RCC 7860 (cell line): ENCODE data around the gene L3MBTL4.
"Not testable (repeated sequence)": the region's sequence is repeated elsewhere in the genome, so short reads cannot be mapped to it uniquely, and the experiment has no call there.

Experiments
- DNase-seq: peaks from one replicate; pipeline ENCODE4 v3.0.0-alpha.2; 2015; ENCODE audit warnings: low spot score
- FAIRE-seq: peaks from 2 replicates; lab custom pipeline; 2012; peaks lifted over from hg19 to GRCh38; lab: Jason Lieb, UNC

L3MBTL4 gene

GRCh38 chr18:6414723-6415417 is at the start of gene L3MBTL4:
TSS of gene L3MBTL4 (minus strand) at chr18:6414911. CDS start at chr18:6311625, 103,286 bp downstream.
- no peak for FAIRE-seq
- DNase-seq: peak; percentile 12

DNA sequence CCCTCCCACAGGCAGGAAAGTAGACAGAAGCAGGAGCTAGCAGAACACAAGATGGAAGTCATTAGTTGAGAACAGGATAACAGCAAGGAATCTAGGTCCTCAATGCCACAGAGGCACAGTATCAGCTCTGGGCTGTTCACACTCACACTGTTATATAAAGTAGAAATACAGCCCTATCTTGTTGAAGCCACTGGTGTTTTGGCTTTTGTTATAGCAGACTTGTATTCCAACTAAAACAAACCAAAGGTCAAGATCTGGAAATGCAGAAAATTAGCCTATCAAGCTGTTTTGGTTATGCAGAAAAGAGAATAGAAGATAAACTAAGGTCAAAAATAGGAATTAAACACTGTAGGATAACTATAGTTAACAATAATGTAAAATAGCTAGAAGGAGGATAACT is 37.5 kb upstream of the L3MBTL4 start:
- no peak for DNase-seq
- no peak for FAIRE-seq

DNA sequence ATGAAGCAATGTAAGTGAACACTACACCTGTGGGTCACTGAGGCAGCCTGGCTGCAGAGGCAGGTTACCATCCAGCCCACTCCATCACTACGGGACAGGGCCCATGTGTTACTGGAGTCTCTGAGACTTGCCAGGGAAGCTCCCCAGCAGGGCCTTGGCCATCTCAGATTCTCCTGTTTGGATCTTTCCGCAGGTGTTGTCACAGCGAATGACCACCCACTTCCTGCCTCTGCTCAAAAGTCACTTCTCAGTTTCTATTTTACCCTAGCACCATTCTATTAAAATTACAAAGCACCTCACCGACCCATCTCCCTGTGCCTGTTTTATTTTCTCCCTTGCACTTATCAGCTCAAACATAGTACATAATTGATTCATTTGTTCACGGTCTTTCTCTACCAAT is 34.5 kb upstream of the L3MBTL4 start:
- DNase-seq: no peak
- no peak for FAIRE-seq

DNA sequence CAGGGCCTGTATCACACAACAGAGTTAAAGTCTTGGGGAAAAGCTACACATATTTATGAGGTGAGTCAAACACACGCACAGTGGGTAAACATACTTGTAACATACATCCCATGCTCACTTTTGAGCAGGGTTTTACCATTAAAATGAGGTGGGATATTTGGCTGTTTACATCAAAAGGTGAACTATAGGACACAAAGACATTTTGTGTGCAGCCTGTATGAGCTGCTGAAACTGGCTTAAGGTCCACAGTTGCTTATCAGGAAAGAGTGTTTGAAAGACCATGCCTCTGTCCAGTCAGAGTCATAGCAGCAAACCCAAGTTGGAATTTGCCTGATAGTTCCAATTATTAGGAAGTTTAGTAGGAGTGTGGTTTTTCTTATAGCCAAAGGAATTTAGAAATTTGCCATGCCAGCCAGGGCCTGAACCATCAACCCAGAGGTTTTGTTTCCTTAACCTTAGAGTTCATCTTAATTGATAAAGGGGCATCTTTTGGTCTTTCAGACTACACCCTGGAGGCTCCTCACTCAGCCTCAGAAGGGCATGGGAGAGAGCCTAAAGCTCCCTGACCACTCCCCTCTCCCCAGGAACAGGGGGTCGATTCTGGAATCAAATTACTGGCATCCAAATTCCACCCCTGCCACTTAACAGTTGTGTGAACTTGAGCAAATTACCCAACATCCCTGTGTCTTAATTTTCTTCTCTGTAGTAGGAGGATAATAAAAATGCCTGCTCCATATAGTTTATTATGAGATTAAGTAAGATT is 29.9 kb upstream of the L3MBTL4 start:
- DNase-seq (no peak), FAIRE-seq (no peak)

DNA sequence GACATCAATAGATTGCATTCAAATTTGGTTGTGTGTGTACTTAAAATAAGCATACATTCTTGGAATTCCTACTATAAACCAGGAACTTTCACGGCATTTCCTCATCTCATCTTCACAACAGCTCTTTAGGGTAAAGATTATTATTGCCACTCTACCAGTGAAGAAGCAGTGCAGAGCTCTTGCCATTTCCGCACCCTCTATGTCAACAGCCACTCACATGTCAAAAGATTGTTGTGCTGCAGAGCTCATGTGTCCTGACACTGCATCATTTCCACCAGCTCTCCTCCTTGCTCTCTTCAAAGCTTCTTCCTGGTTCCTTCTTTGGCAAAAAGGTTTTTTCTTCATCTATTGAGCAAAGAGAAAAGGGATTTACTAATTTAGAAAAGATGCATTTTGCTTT is 26.5 kb upstream of the L3MBTL4 start:
- no peak for FAIRE-seq
- no peak for DNase-seq

DNA sequence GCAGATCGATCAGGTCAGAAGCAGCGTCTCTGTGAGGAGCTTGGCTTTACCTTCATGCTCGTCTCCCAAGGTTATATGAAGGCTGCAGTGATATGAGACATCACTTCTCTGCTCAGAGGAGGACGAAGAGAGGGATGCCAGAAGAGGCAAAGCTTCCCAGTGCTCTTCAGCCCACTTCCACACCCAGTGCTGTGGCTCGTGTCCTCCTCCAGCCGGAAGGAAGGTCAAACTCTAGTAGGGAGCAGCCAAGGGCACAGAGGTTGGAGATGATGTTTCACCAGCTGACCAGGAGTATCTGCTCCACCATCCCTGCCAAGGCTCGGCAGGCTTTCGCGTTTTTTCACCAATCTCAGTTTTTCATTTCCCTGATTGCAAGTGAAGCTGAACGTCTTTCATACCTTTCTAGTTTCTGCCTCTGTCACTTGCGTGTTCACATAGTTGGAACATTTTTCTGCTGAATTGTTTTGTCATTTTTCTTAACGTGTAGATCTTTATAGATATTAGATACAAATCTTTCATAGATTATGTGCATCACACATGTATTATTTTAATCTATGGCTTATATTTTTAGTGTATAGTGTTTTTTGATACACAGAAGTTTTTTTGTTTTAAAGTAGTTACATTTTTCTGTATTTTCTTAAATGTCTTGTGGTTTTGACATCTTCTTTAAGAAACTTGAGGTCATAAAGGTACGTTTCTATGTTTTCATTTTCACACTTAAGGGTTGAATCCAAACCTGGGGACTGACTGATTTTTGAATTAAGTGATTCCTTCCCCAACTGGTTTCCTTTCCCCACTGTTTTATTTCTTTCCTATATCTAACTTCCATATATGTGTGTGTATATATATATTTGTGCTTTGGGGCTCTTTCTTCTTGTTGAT is 23.5 kb upstream of the L3MBTL4 start:
- DNase-seq (no peak), FAIRE-seq (no peak)

- no peak for DNase-seq
- no peak for FAIRE-seq
Measured at GRCh38 chr18:6435731-6436130, 21.0 kb upstream of the L3MBTL4 start.

DNA sequence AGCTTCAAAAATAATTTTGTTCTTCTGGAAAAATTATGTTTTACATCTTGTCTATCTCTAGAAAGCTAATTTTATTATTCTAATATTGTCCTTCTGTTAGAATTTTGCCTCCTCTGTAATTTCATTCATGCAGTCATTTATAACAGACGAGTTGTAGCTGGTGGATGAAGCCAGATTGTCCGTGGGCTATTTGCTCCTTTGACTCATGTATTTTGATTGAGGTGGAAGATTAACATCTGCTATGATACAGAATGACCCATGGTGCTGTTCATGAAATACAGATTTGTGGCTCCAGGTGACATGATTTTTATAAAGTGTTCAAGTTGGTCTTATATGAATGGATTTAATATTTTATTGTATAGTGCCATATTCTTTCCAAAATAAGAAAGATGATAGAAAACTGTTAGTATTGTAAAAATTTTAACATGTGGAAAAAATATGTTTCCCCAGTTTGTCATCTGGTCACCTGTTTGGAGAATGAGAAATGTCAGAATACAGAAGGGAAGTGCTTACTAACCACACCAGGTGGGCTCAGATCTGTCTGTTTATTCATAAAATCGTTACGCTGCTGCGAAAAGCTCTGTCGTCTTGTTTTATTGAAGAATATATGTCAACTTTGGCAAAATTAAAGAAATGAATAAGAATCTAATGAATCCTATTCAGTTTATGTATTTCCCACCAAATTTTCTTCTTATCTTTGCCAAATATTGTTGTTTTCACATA is 20.4 kb upstream of the L3MBTL4 start:
- FAIRE-seq (no peak), DNase-seq (no peak)

GRCh38 chr18:6434481-6434880 is 19.8 kb upstream of the L3MBTL4 start:
- FAIRE-seq (no peak), DNase-seq (no peak)

- FAIRE-seq (no peak), DNase-seq (no peak)
Measured at GRCh38 chr18:6431659-6432318, 17.1 kb upstream of the L3MBTL4 start.

- DNase-seq (no peak), FAIRE-seq (no peak)
Measured at GRCh38 chr18:6428851-6429395, 14.2 kb upstream of the L3MBTL4 start.

DNA sequence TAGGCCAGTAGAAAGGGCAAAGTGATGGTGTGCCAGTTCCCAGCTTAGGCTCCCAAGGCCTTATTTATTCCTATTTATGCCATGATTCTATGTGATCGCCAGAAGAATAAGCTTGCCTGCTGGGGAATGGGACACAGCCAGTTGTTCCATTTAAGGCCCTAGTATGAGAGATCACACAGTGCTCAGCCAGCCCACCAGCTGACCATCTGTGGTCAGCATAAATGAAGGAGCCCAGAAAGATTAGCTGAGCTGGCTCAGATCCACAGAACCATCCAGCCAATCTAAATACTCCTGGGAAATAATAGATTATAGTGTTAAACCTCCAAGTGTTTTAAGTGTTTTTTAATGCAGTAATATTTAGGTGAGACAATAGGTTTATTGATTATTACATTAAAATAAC is 12.6 kb upstream of the L3MBTL4 start:
- FAIRE-seq (no peak), DNase-seq (no peak)

DNA sequence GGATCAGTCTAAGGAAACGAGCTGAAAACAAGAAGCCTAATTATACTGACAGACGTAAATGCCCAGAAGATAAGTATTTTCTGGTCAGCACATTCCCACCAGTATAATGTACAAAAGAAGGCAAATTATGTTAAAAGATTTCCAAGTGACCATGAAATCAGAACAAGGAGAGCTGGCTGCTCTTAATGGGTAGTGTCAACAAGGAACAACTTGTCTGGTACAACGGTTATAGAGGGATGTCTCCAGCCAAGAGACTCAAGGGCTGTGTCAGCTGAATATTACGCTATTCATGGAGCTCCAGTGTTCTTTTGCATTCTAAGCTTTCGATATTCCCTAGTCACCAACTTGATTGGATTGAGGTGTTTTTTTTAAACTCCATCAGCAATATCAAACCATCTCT is 8.6 kb upstream of the L3MBTL4 start:
- DNase-seq (no peak), FAIRE-seq (no peak)

DNA sequence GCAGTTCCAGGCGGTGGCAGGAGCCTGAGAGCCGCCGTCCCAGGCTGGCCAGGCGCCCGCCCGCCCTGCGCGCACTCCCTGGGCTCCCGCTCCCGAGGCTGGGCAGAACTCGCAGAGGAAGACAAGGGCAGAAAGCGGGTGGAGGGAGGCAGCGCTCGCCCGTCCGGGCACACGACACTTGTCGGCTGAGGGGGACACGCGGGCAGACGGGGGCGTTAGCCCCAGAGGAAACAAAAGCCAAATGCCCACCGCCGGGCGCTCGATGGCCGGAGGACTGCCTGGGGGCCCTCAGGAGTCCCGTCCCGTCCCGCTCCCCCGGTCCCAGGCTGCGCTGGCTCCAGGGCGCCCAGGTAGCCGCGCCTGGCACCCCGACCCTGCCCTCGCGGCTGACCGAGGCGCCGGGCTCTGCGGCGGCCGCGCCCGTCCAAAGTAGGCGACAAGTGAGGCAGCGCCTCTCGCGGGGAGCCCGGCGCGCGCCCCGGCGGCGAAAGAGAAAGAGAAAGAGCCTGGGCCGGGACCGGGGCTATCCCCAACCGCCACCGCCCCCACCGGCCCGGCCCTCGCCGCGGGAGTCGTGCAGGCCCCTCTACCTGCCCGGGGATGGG is 491 bp downstream of the L3MBTL4 start:
- DNase-seq (peak; percentile 6), FAIRE-seq (no peak)

DNA sequence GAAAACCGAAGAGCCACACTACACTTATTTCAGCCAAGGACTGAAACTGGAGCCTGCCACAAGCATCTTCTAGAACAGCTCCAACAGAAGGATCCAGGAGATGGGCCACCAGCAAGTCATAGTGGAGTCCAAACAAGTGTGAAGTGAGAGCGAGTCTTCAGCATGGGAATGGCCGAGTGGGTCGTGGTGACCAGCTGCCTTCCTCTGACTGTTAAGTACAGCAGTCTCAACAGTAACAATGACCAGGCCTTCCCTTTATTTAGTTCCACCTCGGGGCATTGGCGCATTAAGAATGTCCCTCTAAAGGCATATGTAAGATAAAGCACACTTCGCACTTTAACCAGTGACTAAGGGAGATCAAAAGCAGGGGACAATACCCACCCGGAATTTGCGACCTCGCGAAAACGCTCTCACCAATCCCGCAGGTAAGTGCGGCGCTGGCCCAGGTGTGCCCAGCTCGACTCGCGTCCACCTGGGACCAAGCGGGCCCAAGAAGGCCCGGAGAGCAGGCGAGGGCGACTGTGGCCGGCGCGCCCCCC is 1.1 kb downstream of the L3MBTL4 start:
- no peak for FAIRE-seq
- no peak for DNase-seq

DNA sequence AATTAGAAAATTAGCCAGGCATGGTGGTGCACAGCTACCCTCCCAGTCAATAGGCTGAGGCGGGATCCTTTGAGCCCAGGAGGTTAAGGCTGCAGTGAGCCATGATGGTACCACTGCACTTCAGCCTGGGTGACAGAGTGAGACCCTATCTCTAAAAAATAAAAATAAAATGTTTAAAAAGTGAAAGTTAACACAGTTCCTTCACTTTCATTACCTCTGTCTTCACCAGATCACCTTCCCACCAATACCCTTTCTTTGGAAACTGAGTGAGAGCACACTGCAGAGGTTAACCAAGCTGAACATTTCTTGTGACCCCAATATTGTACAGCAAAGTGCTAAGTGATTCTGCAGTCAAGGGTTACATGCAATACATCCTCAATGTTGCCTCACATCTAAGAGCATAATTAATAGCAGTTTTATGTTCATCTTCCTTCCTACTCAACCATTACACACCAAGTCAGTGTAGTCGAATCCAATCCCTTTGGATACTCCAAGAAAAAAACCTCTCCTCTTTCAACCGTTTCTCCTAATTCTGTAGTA is 1.7 kb downstream of the L3MBTL4 start:
- DNase-seq: no peak
- no peak for FAIRE-seq

DNA sequence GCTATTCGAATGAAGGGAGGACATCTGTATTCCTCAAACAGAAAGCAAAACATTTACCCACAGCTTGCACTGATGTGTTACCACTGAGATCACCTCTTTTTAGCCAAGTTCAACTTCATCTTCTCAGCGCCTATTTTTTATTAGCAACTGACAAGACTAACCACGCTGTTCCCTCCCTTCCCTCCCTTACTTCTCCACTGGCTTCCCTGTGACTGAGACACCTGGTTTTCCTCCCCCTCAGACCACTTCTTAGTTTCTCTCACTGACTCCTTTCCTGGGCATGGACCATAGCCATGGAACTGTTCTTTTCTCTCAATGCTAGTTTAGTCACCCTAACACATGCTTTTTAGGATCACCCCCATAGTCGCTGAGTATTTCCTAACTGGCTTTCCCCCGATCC is 3.3 kb downstream of the L3MBTL4 start:
- no peak for FAIRE-seq
- DNase-seq: no peak

DNA sequence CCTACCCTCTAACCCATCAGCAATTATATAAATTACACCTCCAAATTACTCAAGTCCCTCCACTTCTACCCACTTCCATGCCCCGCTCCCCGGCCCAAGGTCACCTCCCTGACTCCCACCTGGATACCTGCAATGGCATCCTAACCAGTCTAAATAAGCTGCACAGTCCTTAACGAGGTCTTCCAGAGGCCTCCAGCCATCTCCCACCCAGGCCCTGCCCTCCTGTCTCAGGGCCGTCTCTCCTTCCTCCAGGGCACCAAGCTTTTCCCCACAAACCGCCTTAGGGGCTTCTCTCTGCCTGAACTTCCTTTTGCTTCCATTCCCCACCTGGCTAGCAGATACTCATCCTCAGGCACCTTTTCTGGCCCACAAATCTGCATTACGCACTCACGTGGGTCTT is 4.8 kb downstream of the L3MBTL4 start:
- DNase-seq: no peak

GRCh38 chr18:6408543-6408942 is 6.2 kb downstream of the L3MBTL4 start:
- FAIRE-seq, DNase-seq: not testable (repeated sequence)

More for the DNA sequence above, 4.8 kb downstream of the L3MBTL4 start:
- FAIRE-seq: no peak
